Measurements from ENCODE around the gene SLC13A3. TPM values are rescaled to one million over a fixed set of nuclear protein-coding genes. Genes with fewer than 3 reads are reported as not detected.

Gene SLC13A3
- total and polyA plus RNA-seq, 3 donors from 2014 or later, result 3.2 to 9.1 (median 4.1) TPM

GRCh38 chr20:46635514-46636136 lies 15.6 kb downstream of the SLC13A3 start:
- no peak overlapping the region for H3K4me3 ChIP-seq
- H3K36me3 ChIP-seq (ENCODE audit: low read depth, missing control alignments), result no peaks in the 10 kb centered on the region
- H3K9me3 ChIP-seq, result no peaks in the 10 kb centered on the region
- intact Hi-C loops (cut with DNase I; ENCODE audit: low total_unique reads), result no loop called here
- H3K27ac ChIP-seq, result no peak overlapping the region
- DNase-seq, result no peak
- 86 to 92% methylated on average over 5 of the region's 5 CpGs for WGBS, 2 donors
- no peaks in the 10 kb centered on the region for H3K4me1 ChIP-seq
- no peaks in the 10 kb centered on the region for H3K27me3 ChIP-seq
- TF ChIP-seq, protein P1, sequence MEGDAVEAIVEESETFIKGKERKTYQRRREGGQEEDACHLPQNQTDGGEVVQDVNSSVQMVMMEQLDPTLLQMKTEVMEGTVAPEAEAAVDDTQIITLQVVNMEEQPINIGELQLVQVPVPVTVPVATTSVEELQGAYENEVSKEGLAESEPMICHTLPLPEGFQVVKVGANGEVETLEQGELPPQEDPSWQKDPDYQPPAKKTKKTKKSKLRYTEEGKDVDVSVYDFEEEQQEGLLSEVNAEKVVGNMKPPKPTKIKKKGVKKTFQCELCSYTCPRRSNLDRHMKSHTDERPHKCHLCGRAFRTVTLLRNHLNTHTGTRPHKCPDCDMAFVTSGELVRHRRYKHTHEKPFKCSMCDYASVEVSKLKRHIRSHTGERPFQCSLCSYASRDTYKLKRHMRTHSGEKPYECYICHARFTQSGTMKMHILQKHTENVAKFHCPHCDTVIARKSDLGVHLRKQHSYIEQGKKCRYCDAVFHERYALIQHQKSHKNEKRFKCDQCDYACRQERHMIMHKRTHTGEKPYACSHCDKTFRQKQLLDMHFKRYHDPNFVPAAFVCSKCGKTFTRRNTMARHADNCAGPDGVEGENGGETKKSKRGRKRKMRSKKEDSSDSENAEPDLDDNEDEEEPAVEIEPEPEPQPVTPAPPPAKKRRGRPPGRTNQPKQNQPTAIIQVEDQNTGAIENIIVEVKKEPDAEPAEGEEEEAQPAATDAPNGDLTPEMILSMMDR (IDR thresholded peaks at IDR 0.05), result no peak
- TF ChIP-seq POLR2A (IDR thresholded peaks at IDR 0.05), result no peak

GRCh38 chr20:46634528-46634927 lies 16.7 kb downstream of the SLC13A3 start:
- no peaks in the 10 kb centered on the region for H3K27me3 ChIP-seq
- H3K27ac ChIP-seq, result no peak overlapping the region
- TF ChIP-seq POLR2A (IDR thresholded peaks at IDR 0.05), result no peak
- TF ChIP-seq, protein P1 (IDR thresholded peaks at IDR 0.05), result no peak
- H3K4me3 ChIP-seq, result no peak overlapping the region
- no peaks in the 10 kb centered on the region for H3K9me3 ChIP-seq
- 41 to 70% methylated on average over 5 to 6 of the region's 6 CpGs for WGBS, 2 donors
- H3K4me1 ChIP-seq, result no peaks in the 10 kb centered on the region
- intact Hi-C loops (cut with DNase I; ENCODE audit: low total_unique reads), result no loop called here
- H3K36me3 ChIP-seq (ENCODE audit: low read depth, missing control alignments), result no peaks in the 10 kb centered on the region
- DNase-seq, result no peak

DNA sequence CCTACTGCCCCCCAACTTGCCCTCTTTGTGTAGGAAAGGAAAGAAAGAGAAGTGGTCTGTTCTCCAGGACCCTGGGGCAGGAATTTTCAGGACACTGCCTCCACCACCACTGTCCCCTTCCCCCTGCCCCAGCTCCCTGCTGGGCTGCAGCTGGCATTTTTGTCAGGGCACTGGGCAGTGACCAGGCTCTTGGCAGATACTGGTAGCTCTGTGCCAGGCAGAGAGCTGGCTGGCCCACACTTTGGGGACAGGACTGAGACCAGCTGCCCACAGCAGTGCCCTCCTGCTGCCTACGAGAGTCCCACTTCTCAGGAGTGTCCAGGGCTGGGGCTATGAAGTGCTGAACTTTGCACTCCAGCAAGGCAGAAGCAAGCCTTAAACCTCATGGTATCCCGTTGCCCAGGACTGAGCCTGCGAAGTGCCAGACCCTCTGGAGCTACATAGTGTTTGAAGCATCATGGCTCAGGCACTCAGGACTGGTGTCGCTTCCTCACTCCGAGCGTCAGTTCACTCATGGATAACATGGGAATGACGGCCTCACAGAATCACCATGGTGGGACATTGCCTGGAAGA lies 19.3 kb downstream of the SLC13A3 start:
- H3K27me3 ChIP-seq, result no peaks in the 10 kb centered on the region
- H3K4me1 ChIP-seq, result no peaks in the 10 kb centered on the region
- H3K36me3 ChIP-seq (ENCODE audit: low read depth, missing control alignments), result no peaks in the 10 kb centered on the region
- no peak for DNase-seq
- no peak overlapping the region for H3K27ac ChIP-seq
- no peaks in the 10 kb centered on the region for H3K9me3 ChIP-seq
- no peak overlapping the region for H3K4me3 ChIP-seq
- 90 to 93% methylated on average over 6 to 7 of the region's 7 CpGs for WGBS, 2 donors
- intact Hi-C loops (cut with DNase I; ENCODE audit: low total_unique reads), result no loop called here
- TF ChIP-seq, protein P1 (IDR thresholded peaks at IDR 0.05), result no peak
- no peak for TF ChIP-seq POLR2A (IDR thresholded peaks at IDR 0.05)

GRCh38 chr20:46631212-46631869 lies 19.9 kb downstream of the SLC13A3 start:
- no peak overlapping the region for H3K4me3 ChIP-seq
- intact Hi-C loops (cut with DNase I; ENCODE audit: low total_unique reads), result no loop called here
- no peaks in the 10 kb centered on the region for H3K36me3 ChIP-seq (ENCODE audit: low read depth, missing control alignments)
- TF ChIP-seq, protein P1 (IDR thresholded peaks at IDR 0.05), result no peak
- TF ChIP-seq POLR2A (IDR thresholded peaks at IDR 0.05), result no peak
- DNase-seq, result no peak
- no peaks in the 10 kb centered on the region for H3K9me3 ChIP-seq
- H3K27ac ChIP-seq, result no peak overlapping the region
- WGBS, 2 donors, result 81 to 90% methylated on average over 8 of the region's 8 CpGs
- H3K27me3 ChIP-seq, result no peaks in the 10 kb centered on the region
- no peaks in the 10 kb centered on the region for H3K4me1 ChIP-seq
